ENCODE results near the gene ELOVL5.
"Not testable (repeated sequence)": the region's sequence is repeated elsewhere in the genome, so short reads cannot be mapped to it uniquely, and the experiment has no call there.

ELOVL5 gene

GRCh38 chr6:53306217-53306616, 42.5 kb downstream of the ELOVL5 start:
- not testable (repeated sequence) for H4K91ac ChIP-seq (ENCODE audit: low read depth, low read length, poor library complexity); H3K4me3 ChIP-seq (ENCODE audit: low read length in 2 of 2); H2BK120ac ChIP-seq (ENCODE audit: low read depth, low read length); H3K79me1 ChIP-seq (ENCODE audit: low read depth, low read length); H3K18ac ChIP-seq (ENCODE audit: low read length); H3K27ac ChIP-seq (replicated peaks; ENCODE audit: low read length); H3K4ac ChIP-seq (ENCODE audit: low read length); H3K9ac ChIP-seq (ENCODE audit: low read depth, low read length, poor library complexity); DNase-seq (ENCODE audit: low spot score); H2BK15ac ChIP-seq (ENCODE audit: low read length); H2BK12ac ChIP-seq (ENCODE audit: low read length); H2BK5ac ChIP-seq (ENCODE audit: low read length); H2AK5ac ChIP-seq (ENCODE audit: low read depth, low read length); H3K23ac ChIP-seq (ENCODE audit: low read depth, low read length, poor library complexity); H3K27me3 ChIP-seq (ENCODE audit: control insufficient read depth in 3 of 3, insufficient read depth in 3 of 3, low read depth in 1 of 3, low read length in 3 of 3); H3K4me2 ChIP-seq (ENCODE audit: insufficient read depth, low read length, poor library complexity, severe bottlenecking); H3K14ac ChIP-seq (ENCODE audit: low read length); H4K8ac ChIP-seq (ENCODE audit: low read depth, low read length); H2AFZ ChIP-seq (ENCODE audit: low read length)
- peaks cover 4 to 19% of the 10 kb centered on the region in 2 donors for H3K4me1 ChIP-seq (ENCODE audit: control insufficient read depth in 2 of 2, insufficient read depth in 1 of 2, low read depth in 1 of 2, low read length in 2 of 2)
- WGBS, 2 donors (ENCODE audit: extremely low coverage in 2 of 2, insufficient read length in 2 of 2, insufficient replicate concordance in 1 of 2): no CpG with 5 or more reads among the region's 1 CpG
- peaks cover 0 to 21% of the 10 kb centered on the region in 2 donors for H3K36me3 ChIP-seq (replicated peaks in 1 of 2; ENCODE audit: control insufficient read depth in 2 of 2, insufficient read depth in 2 of 2, low read length in 2 of 2)
- H3K9me3 ChIP-seq (replicated peaks in 1 of 2; ENCODE audit: control insufficient read depth in 2 of 2, insufficient read depth in 1 of 2, low read depth in 1 of 2, low read length in 2 of 2): peaks cover 0 to 25% of the 10 kb centered on the region in 2 donors

- DNase-seq (ENCODE audit: low spot score); H3K4me2 ChIP-seq (ENCODE audit: insufficient read depth, low read length, poor library complexity, severe bottlenecking): not testable (repeated sequence)
Measured at GRCh38 chr6:53305506-53306005, 43.2 kb downstream of the ELOVL5 start.

GRCh38 chr6:53304953-53305352, 43.8 kb downstream of the ELOVL5 start:
- not testable (repeated sequence) for H2BK5ac ChIP-seq (ENCODE audit: low read length); H3K18ac ChIP-seq (ENCODE audit: low read length); H3K4me3 ChIP-seq (ENCODE audit: low read length in 2 of 2); H3K9ac ChIP-seq (ENCODE audit: low read depth, low read length, poor library complexity); H3K4ac ChIP-seq (ENCODE audit: low read length); H2BK15ac ChIP-seq (ENCODE audit: low read length); H2BK12ac ChIP-seq (ENCODE audit: low read length); H4K91ac ChIP-seq (ENCODE audit: low read depth, low read length, poor library complexity); H3K27me3 ChIP-seq (ENCODE audit: control insufficient read depth in 3 of 3, insufficient read depth in 3 of 3, low read depth in 1 of 3, low read length in 3 of 3); H4K8ac ChIP-seq (ENCODE audit: low read depth, low read length); H3K4me2 ChIP-seq (ENCODE audit: insufficient read depth, low read length, poor library complexity, severe bottlenecking); H2AK5ac ChIP-seq (ENCODE audit: low read depth, low read length); H3K23ac ChIP-seq (ENCODE audit: low read depth, low read length, poor library complexity); DNase-seq (ENCODE audit: low spot score); H3K14ac ChIP-seq (ENCODE audit: low read length); H2BK120ac ChIP-seq (ENCODE audit: low read depth, low read length); H2AFZ ChIP-seq (ENCODE audit: low read length); H3K27ac ChIP-seq (replicated peaks; ENCODE audit: low read length)
- Histone ChIP-seq H3K36me3 (replicated peaks in 1 of 2; ENCODE audit: control insufficient read depth in 2 of 2, insufficient read depth in 2 of 2, low read length in 2 of 2) (peaks cover 0 to 14% of the 10 kb centered on the region in 2 donors), H3K79me1 (ENCODE audit: low read depth, low read length) (peaks cover 13% of the 10 kb centered on the region), H3K9me3 (replicated peaks in 1 of 2; ENCODE audit: control insufficient read depth in 2 of 2, insufficient read depth in 1 of 2, low read depth in 1 of 2, low read length in 2 of 2) (peaks cover 0 to 20% of the 10 kb centered on the region in 2 donors), H3K4me1 (ENCODE audit: control insufficient read depth in 2 of 2, insufficient read depth in 1 of 2, low read depth in 1 of 2, low read length in 2 of 2) (peaks cover 4 to 24% of the 10 kb centered on the region in 2 donors)
- WGBS, 2 donors (ENCODE audit: extremely low coverage in 2 of 2, insufficient read length in 2 of 2, insufficient replicate concordance in 1 of 2): no CpG with 5 or more reads among the region's 32 CpGs

More at GRCh38 chr6:53305506-53306005, 43.2 kb downstream of the ELOVL5 start:
- not testable (repeated sequence) for H4K8ac ChIP-seq (ENCODE audit: low read depth, low read length); H3K27me3 ChIP-seq (ENCODE audit: control insufficient read depth in 3 of 3, insufficient read depth in 3 of 3, low read depth in 1 of 3, low read length in 3 of 3); H3K4ac ChIP-seq (ENCODE audit: low read length); H2AK5ac ChIP-seq (ENCODE audit: low read depth, low read length); H3K23ac ChIP-seq (ENCODE audit: low read depth, low read length, poor library complexity); H2AFZ ChIP-seq (ENCODE audit: low read length); H3K14ac ChIP-seq (ENCODE audit: low read length); H3K4me3 ChIP-seq (ENCODE audit: low read length in 2 of 2); H2BK5ac ChIP-seq (ENCODE audit: low read length); H2BK15ac ChIP-seq (ENCODE audit: low read length); H3K27ac ChIP-seq (replicated peaks; ENCODE audit: low read length); H2BK12ac ChIP-seq (ENCODE audit: low read length); H3K9ac ChIP-seq (ENCODE audit: low read depth, low read length, poor library complexity); H4K91ac ChIP-seq (ENCODE audit: low read depth, low read length, poor library complexity); H2BK120ac ChIP-seq (ENCODE audit: low read depth, low read length); H3K18ac ChIP-seq (ENCODE audit: low read length)
- no CpG with 5 or more reads among the region's 37 CpGs for WGBS, 2 donors (ENCODE audit: extremely low coverage in 2 of 2, insufficient read length in 2 of 2, insufficient replicate concordance in 1 of 2)
- H3K79me1 ChIP-seq (ENCODE audit: low read depth, low read length): peaks cover 12% of the 10 kb centered on the region
- peaks cover 4 to 22% of the 10 kb centered on the region in 2 donors for H3K4me1 ChIP-seq (ENCODE audit: control insufficient read depth in 2 of 2, insufficient read depth in 1 of 2, low read depth in 1 of 2, low read length in 2 of 2)
- peaks cover 0 to 20% of the 10 kb centered on the region in 2 donors for H3K9me3 ChIP-seq (replicated peaks in 1 of 2; ENCODE audit: control insufficient read depth in 2 of 2, insufficient read depth in 1 of 2, low read depth in 1 of 2, low read length in 2 of 2)
- H3K36me3 ChIP-seq (replicated peaks in 1 of 2; ENCODE audit: control insufficient read depth in 2 of 2, insufficient read depth in 2 of 2, low read length in 2 of 2): peaks cover 0 to 16% of the 10 kb centered on the region in 2 donors

- Histone ChIP-seq H3K36me3 (replicated peaks in 1 of 2; ENCODE audit: control insufficient read depth in 2 of 2, insufficient read depth in 2 of 2, low read length in 2 of 2) (peaks cover 0 to 6% of the 10 kb centered on the region in 2 donors), H4K8ac (ENCODE audit: low read depth, low read length) (no peak overlapping the region), H3K4me2 (ENCODE audit: insufficient read depth, low read length, poor library complexity, severe bottlenecking) (no peak overlapping the region), H3K4me1 (ENCODE audit: control insufficient read depth in 2 of 2, insufficient read depth in 1 of 2, low read depth in 1 of 2, low read length in 2 of 2) (peaks cover 4 to 19% of the 10 kb centered on the region in 2 donors), H3K9ac (ENCODE audit: low read depth, low read length, poor library complexity) (no peak overlapping the region), H3K4me3 (ENCODE audit: low read length in 2 of 2) (no peak overlapping the region), H3K27ac (replicated peaks; ENCODE audit: low read length) (no peak overlapping the region), H2BK12ac (ENCODE audit: low read length) (no peak overlapping the region), H4K91ac (ENCODE audit: low read depth, low read length, poor library complexity) (no peak overlapping the region), H3K14ac (ENCODE audit: low read length) (no peak overlapping the region), H3K23ac (ENCODE audit: low read depth, low read length, poor library complexity) (no peak overlapping the region), H2AFZ (ENCODE audit: low read length) (no peak overlapping the region), H3K18ac (ENCODE audit: low read length) (no peak overlapping the region), H2BK120ac (ENCODE audit: low read depth, low read length) (no peak overlapping the region), H3K27me3 (ENCODE audit: control insufficient read depth in 3 of 3, insufficient read depth in 3 of 3, low read depth in 1 of 3, low read length in 3 of 3) (no peaks in the 10 kb centered on the region), H2BK15ac (ENCODE audit: low read length) (no peak overlapping the region), H3K4ac (ENCODE audit: low read length) (no peak overlapping the region), H3K9me3 (replicated peaks in 1 of 2; ENCODE audit: control insufficient read depth in 2 of 2, insufficient read depth in 1 of 2, low read depth in 1 of 2, low read length in 2 of 2) (peaks cover 0 to 20% of the 10 kb centered on the region in 2 donors), H3K79me1 (ENCODE audit: low read depth, low read length) (peaks cover 10% of the 10 kb centered on the region), H2BK5ac (ENCODE audit: low read length) (no peak overlapping the region), H2AK5ac (ENCODE audit: low read depth, low read length) (no peak overlapping the region)
- no CpG with 5 or more reads among the region's 6 CpGs for WGBS, 2 donors (ENCODE audit: extremely low coverage in 2 of 2, insufficient read length in 2 of 2, insufficient replicate concordance in 1 of 2)
- no peak for DNase-seq (ENCODE audit: low spot score)
Measured at GRCh38 chr6:53302678-53303360, 45.9 kb downstream of the ELOVL5 start.
